A673 (cell line): ENCODE results near the gene CROCC2.

Experiments used
- CTCF ChIP-seq: fragments of 300-800, 200-600 bp; sonication (generic); conservative IDR thresholded peaks from 2 replicates; pipeline ENCODE4 v1.5.1; 2017; ENCODE audit warnings: low read depth, mild to moderate bottlenecking, antibody characterized with exemption, low read length, moderate library complexity, mixed read lengths
- EZH2 ChIP-seq: fragments of 200-600 bp; sonication (generic); IDR thresholded peaks from 2 replicates; pipeline ENCODE4 v1.6.1; 2017; ENCODE audit warnings: borderline replicate concordance, low read depth, mild to moderate bottlenecking, mixed read lengths, antibody characterized with exemption, low read length; ENCODE audit not compliant: poor library complexity, severe bottlenecking

- TF ChIP-seq EZH2 (no peak), CTCF (no peak)
Observed at GRCh38 chr2:240877460-240878340, 28.4 kb upstream of the CROCC2 start.
